Middle frontal gyrus (tissue), 1 donor: ENCODE data around the gene SZRD1.

Source experiments
- DNase-seq: peaks from one replicate; pipeline ENCODE4 v3.0.0-alpha.2; 2015; ENCODE audit warnings: low spot score; ENCODE audit errors: extremely low spot score

Gene SZRD1

GRCh38 chr1:16367258-16367967 is 371 bp downstream of the SZRD1 start:
- DNase-seq, result peak; percentile 46

DNA sequence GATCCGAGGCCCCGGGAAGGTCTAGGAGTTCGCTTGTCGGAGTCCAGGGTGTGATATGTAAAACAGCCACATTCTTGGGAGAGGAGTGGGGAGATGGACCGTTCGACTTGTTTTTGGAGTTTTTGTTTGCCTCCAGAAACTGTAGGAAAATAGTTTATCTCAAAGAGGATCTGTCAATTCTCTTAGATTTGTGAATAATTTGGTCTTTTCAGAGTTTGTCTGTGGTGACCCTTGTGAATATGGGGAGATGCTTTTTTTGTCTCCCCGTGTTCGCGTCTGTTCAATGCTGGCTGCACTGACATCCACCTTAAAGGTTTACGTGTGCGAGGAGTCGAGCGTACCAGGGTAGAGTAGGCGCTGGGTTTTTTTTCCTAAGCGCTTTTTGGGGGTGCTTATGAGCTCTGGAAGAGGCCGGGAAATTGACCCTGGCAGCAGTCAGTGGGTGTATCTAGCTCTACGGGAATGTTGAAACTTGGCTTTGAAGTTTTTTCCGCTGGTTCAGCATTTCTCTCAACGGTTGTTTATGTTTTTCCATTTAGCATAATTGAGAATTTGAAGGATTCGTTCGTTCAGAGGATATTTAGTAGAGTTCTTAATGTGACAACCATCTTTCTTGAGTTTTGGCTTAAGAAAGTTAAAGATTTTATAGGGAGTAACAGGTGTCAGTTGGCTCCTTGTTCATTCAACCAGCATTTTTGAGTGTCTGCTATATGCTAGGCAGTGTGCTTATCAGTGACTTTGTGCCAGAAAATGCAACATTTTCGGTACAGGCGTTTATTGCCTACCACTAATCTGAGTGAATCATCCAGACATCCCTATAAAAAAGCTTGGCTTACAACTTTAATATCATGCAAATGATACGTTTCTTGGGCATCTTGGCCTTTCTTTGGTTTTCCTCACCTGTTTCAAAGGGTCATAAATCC is 1.2 kb downstream of the SZRD1 start:
- DNase-seq, result no peak

- no peak for DNase-seq
These were observed 2.8 kb downstream of the SZRD1 start for GRCh38 chr1:16369821-16370220.

DNA sequence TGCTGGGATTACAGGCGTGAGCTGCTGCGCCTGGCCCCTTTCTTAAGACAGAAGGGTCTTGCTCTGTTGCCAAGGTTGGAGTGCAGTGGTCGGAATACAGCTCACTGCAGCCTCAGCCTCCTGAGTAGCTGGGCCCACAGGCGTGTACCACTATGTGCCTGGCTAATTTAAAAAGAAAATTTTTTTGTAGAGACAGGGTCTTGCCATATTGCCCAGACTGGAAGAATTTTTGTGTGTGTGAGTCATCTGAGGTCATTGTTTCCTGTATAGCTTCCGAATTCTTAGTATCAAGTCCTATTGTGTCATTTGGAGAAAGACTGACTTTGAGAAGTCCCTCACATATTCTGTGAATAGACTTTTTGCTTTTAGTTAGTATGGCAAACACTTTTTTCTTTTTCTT is 4.7 kb downstream of the SZRD1 start:
- DNase-seq, result no peak

DNA sequence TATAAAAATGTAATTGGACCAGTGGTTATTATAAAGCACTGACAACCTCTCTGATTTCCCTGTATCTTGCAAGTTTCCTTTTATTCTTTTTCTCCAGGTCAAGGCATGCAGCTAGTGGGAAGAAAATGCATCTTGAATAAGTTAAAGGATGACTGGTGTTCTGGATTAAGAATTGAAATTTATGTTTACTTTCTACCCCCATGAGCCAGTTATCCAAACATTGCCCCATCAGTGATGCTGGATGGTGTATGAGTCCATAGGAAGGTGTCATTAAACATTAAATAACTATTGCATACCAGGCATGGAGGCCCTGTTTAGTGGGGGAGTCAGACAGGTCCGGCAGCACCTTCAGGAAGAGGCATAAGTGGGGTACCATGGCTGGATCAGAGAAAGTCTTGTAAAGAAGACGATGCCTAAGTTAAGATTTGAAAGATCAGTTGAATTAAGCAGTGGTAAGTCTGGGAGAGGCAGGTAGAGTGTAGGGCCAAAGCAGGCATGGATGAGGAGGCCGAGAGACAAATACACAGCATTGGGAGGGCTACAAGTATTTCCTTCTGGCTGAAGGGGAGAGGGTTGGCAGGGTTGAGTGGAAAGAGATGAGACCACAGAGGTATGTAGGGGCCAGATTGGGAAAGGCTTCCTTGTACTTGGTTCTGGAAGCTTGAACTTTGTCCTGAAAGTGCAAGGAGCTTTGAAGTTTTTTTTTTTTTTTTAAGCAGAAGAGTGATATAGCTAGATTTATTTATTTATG is 5.7 kb downstream of the SZRD1 start:
- DNase-seq, result no peak

DNA sequence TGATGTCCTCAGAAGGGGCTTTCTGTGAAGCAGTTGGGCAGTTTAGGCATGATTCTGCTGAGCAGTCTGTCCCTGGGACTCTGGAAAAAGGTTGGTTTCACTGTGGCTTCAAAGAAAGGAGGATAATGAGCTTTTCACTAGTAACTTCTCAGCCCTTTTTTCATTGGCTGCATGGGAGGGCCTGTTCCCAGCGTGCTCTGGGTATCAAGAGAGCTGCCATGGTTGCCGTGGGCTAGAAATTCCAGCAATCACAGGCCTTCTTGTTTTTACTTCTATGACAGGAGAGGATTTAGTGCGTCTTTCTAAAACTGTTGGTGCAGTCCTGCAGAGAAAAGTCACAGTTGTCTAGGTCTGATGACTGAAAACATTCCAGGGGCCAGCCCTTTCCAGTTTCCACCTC is 7.2 kb downstream of the SZRD1 start:
- no peak for DNase-seq

GRCh38 chr1:16375521-16376340 is 8.7 kb downstream of the SZRD1 start:
- no peak for DNase-seq

DNA sequence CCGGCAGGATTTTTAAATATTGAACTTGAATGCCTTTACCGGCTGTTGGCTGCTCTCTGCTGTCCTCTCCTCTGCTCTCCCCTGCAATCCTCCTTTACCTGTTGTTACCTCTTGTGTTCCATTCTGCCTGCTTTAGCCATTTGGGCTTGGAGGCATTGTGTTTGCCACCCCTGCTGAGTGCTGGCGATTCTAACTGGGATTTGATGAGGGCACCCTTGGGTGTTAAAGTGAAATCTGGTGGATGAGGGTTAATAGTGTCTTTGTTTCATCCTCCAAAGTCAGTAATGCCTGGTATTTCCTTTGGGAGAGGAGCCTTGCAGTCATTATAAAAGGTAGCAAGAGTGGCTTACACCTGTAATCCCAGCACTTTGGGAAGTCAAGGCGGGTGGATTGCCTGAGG is 9.9 kb downstream of the SZRD1 start:
- no peak for DNase-seq

- DNase-seq, result no peak
These were observed 11.4 kb downstream of the SZRD1 start for GRCh38 chr1:16378443-16378842.

GRCh38 chr1:16380868-16381267 is 13.8 kb downstream of the SZRD1 start:
- no peak for DNase-seq

DNA sequence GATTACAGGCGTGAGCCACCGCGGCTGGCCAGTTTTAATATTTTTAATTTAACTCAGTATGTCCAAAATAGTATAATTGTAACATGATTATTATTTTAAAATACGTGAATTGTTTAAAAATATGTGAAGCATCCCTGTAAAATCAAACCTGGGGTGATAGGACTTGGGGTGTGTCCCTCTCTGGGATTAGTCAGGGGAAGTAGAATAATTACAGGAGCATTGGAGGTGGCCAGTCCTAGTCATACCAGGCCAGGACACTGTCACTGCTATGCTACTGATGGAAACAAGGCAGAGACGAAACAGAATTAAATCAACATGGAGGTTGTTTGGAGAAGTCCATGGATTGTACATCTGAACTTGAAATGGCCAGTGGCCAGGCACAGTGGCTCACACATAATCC is 16.8 kb downstream of the SZRD1 start:
- DNase-seq, result no peak

GRCh38 chr1:16385659-16386453 is 18.8 kb downstream of the SZRD1 start:
- no peak for DNase-seq

- no peak for DNase-seq
These were observed 19.5 kb downstream of the SZRD1 start for GRCh38 chr1:16386454-16387113.

DNA sequence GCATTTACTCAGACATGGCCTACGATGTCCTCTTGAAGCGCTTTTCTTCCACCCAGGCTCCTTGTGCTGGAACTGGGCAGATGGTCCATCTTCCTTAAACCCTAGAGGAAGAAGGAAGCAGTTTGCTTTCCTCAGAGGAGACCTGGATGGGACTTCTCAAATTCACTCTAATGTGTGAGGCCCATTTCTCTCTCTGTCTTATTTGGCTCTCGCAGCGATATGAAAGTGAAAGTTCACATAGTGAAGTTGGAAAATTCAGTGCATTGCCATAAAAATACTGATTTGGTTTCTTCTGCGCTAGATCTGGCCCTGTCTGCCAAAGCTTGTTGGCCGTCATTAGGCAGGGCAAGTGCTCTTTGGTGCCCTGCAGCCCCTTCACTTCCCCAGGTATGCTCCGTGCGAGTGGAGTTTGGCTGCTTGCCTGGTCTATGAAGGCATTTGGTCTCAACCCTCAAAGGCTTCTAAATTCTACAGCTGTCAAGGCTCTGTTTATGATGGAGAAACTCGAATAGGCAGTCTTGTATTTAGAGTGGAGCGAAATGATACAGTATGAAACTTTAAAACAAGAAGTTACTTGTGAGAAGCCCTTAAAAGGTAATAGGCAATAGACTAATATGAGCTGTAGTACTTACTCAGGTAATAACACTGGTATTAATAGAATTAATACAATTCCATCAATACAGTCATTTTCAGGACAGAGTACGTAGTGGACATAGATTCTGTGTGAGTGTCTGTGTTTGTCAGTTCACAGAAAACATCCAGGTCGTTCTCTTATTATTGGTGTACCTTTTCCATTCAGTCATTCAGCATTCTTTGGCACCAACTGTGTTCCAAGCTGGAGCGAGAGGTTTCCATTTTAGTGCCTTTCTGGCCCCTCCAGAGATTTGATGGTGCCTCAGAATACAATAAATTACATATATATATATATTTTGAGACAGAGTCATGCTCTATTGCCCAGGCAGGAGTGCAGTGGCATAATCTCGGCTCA is 20.5 kb downstream of the SZRD1 start:
- DNase-seq, result no peak

DNA sequence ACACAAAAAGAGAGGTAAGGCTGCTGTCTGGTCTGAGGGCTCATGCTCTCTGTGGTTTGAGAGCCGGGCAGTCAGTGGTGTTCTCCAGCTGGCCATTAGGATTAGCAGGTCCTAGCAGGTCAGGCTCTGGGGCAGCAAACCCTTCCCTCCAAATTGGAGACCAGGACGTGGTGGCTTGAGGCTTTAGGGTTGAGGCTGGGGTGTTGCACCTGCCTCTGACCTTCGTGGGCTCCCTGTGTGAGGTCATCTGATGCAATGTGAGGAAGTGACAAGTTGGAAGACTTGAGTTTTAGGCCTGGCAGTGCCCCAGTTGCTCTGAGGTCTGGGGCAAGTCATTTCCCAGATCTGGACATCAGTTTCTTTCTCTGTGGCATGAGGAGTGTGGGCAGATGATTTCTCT is 24.4 kb downstream of the SZRD1 start:
- no peak for DNase-seq

DNA sequence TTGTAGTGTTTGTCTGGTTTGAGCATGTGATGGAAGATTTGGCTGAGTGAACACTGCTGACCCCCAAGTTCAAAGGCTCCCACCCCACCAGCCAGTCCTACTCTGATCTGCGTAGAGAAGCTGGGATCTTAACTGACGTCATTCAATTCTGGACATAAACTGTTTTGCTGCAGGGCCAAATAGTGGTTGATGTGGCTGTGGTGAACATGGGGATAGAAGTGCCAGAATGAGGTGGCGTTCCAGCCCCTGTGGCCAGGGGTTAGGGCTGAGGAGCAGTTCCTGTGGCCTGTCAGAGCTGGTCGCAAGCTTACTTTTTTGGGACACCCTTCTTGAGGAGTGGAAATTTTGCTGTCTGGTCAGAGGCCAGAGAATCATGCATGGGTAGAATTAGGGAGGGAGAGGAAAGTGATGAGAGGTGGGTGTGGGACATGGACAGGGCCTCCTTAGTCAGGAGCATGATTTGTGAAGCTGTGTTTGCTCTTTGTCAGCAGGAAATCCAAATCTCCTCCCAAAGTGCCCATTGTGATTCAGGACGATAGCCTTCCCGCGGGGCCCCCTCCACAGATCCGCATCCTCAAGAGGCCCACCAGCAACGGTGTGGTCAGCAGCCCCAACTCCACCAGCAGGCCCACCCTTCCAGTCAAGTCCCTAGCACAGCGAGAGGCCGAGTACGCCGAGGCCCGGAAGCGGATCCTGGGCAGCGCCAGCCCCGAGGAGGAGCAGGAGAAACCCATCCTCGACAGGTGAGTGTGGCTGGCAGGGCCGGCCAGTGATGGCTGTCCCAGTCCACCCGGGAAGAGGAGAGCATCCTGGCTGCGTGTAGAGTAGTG is 25.9 kb downstream of the SZRD1 start:
- no peak for DNase-seq
